Vagina (tissue), 2 donors: Measurements from ENCODE around the gene RIIAD1.

Source experiments
- CTCF ChIP-seq, 3 experiments: fragments of 450-650 bp in 2 of 3; fragments of 200-600 bp in 1 of 3; sonication (generic) in 1 of 3; IDR thresholded peaks; one replicate each; pipeline ENCODE4 v1.5.1; 2017 to 2019; ENCODE audit warnings: antibody characterized with exemption in 3 of 3, mild to moderate bottlenecking in 2 of 3, moderate library complexity in 2 of 3
- POLR2A ChIP-seq, 2 donors: fragments of 450-650 bp; IDR thresholded peaks; one replicate each; pipeline ENCODE4 v1.6.1; 2017; ENCODE audit warnings: antibody characterized with exemption in 2 of 2, mild to moderate bottlenecking in 2 of 2, moderate library complexity in 2 of 2
- POLR2AphosphoS5 ChIP-seq, 2 donors: sonication (generic); formaldehyde crosslinking; IDR thresholded peaks; one replicate each; pipeline ENCODE4 v1.9.0; 2017; ENCODE audit warnings: antibody characterized with exemption in 2 of 2, mild to moderate bottlenecking in 2 of 2, low read depth in 1 of 2; ENCODE audit not compliant: insufficient read depth in 1 of 2

GRCh38 chr1:151704246-151704645 is 17.1 kb upstream of the RIIAD1 start:
- TF ChIP-seq CTCF (IDR thresholded peaks at IDR 0.05) (no peak), POLR2A (IDR thresholded peaks at IDR 0.05) (no peak), POLR2AphosphoS5 (IDR thresholded peaks at IDR 0.05; ENCODE audit: insufficient read depth in 1 of 2, low read depth in 1 of 2) (no peak)
